ENCODE results near the gene GAST. TPM values are rescaled to one million over a fixed set of nuclear protein-coding genes. Genes with fewer than 3 reads are reported as not detected.

GAST gene
- total and polyA plus RNA-seq, 9 of the 15 experiments (the other 6 are each of a cell fraction or from before 2014, with no cell fraction given): not detected

GRCh38 chr17:41678907-41679739 is 33.0 kb upstream of the GAST start (continued):
- TF ChIP-seq MTA2 (IDR thresholded peaks at IDR 0.05; ENCODE audit: low read depth): peak; percentile 75
- TF ChIP-seq ZNF589 (CRISPR knock-in tag; IDR thresholded peaks at IDR 0.05; ENCODE audit: low read depth): no peak
- peak; percentile 50 to 84 (median 62); a peak in 5 of 6 replicates for TF ChIP-seq CTCF (IDR thresholded peaks at IDR 0.05 in 2 of 3, conservative IDR thresholded peaks at IDR 0.05 in 1 of 3; ENCODE audit: insufficient read depth in 2 of 3, low read depth in 1 of 3, low read length in 3 of 3)
- peak; percentile 96 for TF ChIP-seq SMARCA5 (IDR thresholded peaks at IDR 0.05)
- 0 out of 2 replicates have a peak, but pooled peaks have one; percentile 52 for TF ChIP-seq NFXL1 (CRISPR knock-in tag; IDR thresholded peaks at IDR 0.05)
- TF ChIP-seq PYGO2 (tag; IDR thresholded peaks at IDR 0.05): no peak; the same call in 1 of the 2 replicates
- TF ChIP-seq, protein P1, sequence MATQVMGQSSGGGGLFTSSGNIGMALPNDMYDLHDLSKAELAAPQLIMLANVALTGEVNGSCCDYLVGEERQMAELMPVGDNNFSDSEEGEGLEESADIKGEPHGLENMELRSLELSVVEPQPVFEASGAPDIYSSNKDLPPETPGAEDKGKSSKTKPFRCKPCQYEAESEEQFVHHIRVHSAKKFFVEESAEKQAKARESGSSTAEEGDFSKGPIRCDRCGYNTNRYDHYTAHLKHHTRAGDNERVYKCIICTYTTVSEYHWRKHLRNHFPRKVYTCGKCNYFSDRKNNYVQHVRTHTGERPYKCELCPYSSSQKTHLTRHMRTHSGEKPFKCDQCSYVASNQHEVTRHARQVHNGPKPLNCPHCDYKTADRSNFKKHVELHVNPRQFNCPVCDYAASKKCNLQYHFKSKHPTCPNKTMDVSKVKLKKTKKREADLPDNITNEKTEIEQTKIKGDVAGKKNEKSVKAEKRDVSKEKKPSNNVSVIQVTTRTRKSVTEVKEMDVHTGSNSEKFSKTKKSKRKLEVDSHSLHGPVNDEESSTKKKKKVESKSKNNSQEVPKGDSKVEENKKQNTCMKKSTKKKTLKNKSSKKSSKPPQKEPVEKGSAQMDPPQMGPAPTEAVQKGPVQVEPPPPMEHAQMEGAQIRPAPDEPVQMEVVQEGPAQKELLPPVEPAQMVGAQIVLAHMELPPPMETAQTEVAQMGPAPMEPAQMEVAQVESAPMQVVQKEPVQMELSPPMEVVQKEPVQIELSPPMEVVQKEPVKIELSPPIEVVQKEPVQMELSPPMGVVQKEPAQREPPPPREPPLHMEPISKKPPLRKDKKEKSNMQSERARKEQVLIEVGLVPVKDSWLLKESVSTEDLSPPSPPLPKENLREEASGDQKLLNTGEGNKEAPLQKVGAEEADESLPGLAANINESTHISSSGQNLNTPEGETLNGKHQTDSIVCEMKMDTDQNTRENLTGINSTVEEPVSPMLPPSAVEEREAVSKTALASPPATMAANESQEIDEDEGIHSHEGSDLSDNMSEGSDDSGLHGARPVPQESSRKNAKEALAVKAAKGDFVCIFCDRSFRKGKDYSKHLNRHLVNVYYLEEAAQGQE (IDR thresholded peaks at IDR 0.05; ENCODE audit: borderline replicate concordance): peak; percentile 96
- TF ChIP-seq, protein P1 (CRISPR knock-in tag; IDR thresholded peaks at IDR 0.05; ENCODE audit: low read depth): no peak
- TF ChIP-seq MEF2A (IDR thresholded peaks at IDR 0.05; ENCODE audit: control insufficient read depth, low read depth, low read length): peak; percentile 57; the same call in 1 of the 2 replicates
- TF ChIP-seq ZNF780A (CRISPR knock-in tag; IDR thresholded peaks at IDR 0.05): no peak
- TF ChIP-seq ZFP1 (CRISPR knock-in tag; IDR thresholded peaks at IDR 0.05): no peak
- TF ChIP-seq TRIM25 (IDR thresholded peaks at IDR 0.05; ENCODE audit: borderline replicate concordance): peak; percentile 73; the same call in 1 of the 2 replicates
- TF ChIP-seq CGGBP1 (CRISPR knock-in tag; IDR thresholded peaks at IDR 0.05): no peak
- TF ChIP-seq GABPB1 (CRISPR knock-in tag; IDR thresholded peaks at IDR 0.05): no peak; the same call in 1 of the 2 replicates
- 0 out of 2 replicates have a peak, but pooled peaks have one; percentile 32 for TF ChIP-seq TARDBP (IDR thresholded peaks at IDR 0.05)
